Peyer's patch (tissue), 4 donors: Measurements from ENCODE around the gene ATP6V1G2.

Experiments
- CTCF ChIP-seq, 6 experiments: fragments of 450-650 bp in 4 of 6; fragments of 200-600 bp in 2 of 6; sonication (generic) in 1 of 6; IDR thresholded peaks; one replicate each; pipeline ENCODE4 v1.5.1; 2017 to 2019; ENCODE audit warnings: antibody characterized with exemption in 6 of 6, mild to moderate bottlenecking in 3 of 6, moderate library complexity in 1 of 6
- POLR2A ChIP-seq, 2 donors: fragments of 450-650 bp; IDR thresholded peaks; one replicate each; pipeline ENCODE4 v1.5.1; 2017; ENCODE audit warnings: antibody characterized with exemption in 2 of 2, mild to moderate bottlenecking in 2 of 2, moderate library complexity in 2 of 2

- TF ChIP-seq CTCF (IDR thresholded peaks at IDR 0.05) (no peak), POLR2A (IDR thresholded peaks at IDR 0.05) (no peak)
Observed at GRCh38 chr6:31582230-31582643, 35.8 kb upstream of the ATP6V1G2 start, which contains the start of gene LTB.
